ENCODE measurements around the gene TFAP2B.
A peak's percentile ranks its signal among the peaks of the same experiment; 100 is the strongest.

TFAP2B gene

GRCh38 chr6:50815436-50816114, 3.1 kb upstream of the TFAP2B start:
- TF ChIP-seq FOXM1 (IDR thresholded peaks at IDR 0.05; ENCODE audit: borderline replicate concordance, low read depth) (no peak), MAX (IDR thresholded peaks at IDR 0.05) (no peak), CEBPB (IDR thresholded peaks at IDR 0.05) (no peak), NFIC (IDR thresholded peaks at IDR 0.05) (no peak), REST (IDR thresholded peaks at IDR 0.05; ENCODE audit: low read depth) (no peak), YY1 (IDR thresholded peaks at IDR 0.05; ENCODE audit: low read depth) (no peak), ZBTB7A (IDR thresholded peaks at IDR 0.05; ENCODE audit: low read depth) (no peak), EP300 (IDR thresholded peaks at IDR 0.05; ENCODE audit: borderline replicate concordance) (no peak), USF1 (IDR thresholded peaks at IDR 0.05) (no peak), TEAD4 (IDR thresholded peaks at IDR 0.05) (no peak), TCF12 (IDR thresholded peaks at IDR 0.05; ENCODE audit: low read depth) (no peak), CREB1 (IDR thresholded peaks at IDR 0.05; ENCODE audit: low read depth) (no peak), EGR1 (IDR thresholded peaks at IDR 0.05) (no peak), RAD21 (IDR thresholded peaks at IDR 0.05; ENCODE audit: low read depth) (no peak)

GRCh38 chr6:50816115-50816675, 2.5 kb upstream of the TFAP2B start:
- TF ChIP-seq MAX (IDR thresholded peaks at IDR 0.05) (no peak), NFIC (IDR thresholded peaks at IDR 0.05) (no peak), CREB1 (IDR thresholded peaks at IDR 0.05; ENCODE audit: low read depth) (no peak), REST (IDR thresholded peaks at IDR 0.05; ENCODE audit: low read depth) (no peak), TAF1 (IDR thresholded peaks at IDR 0.05; ENCODE audit: low read depth) (no peak), ZBTB7A (IDR thresholded peaks at IDR 0.05; ENCODE audit: low read depth) (no peak), TCF12 (IDR thresholded peaks at IDR 0.05; ENCODE audit: low read depth) (no peak), YY1 (IDR thresholded peaks at IDR 0.05; ENCODE audit: low read depth) (no peak), FOXM1 (IDR thresholded peaks at IDR 0.05; ENCODE audit: borderline replicate concordance, low read depth) (no peak), RAD21 (IDR thresholded peaks at IDR 0.05; ENCODE audit: low read depth) (peak; percentile 75), CEBPB (IDR thresholded peaks at IDR 0.05) (no peak), EP300 (IDR thresholded peaks at IDR 0.05; ENCODE audit: borderline replicate concordance) (no peak), TEAD4 (IDR thresholded peaks at IDR 0.05) (peak; percentile 38; the same call in 1 of the 2 replicates)

GRCh38 chr6:50816947-50817645, 1.6 kb upstream of the TFAP2B start:
- TF ChIP-seq REST (IDR thresholded peaks at IDR 0.05; ENCODE audit: low read depth), result no peak
- no peak for TF ChIP-seq NFIC (IDR thresholded peaks at IDR 0.05)
- no peak for TF ChIP-seq CEBPB (IDR thresholded peaks at IDR 0.05)
- TF ChIP-seq USF1 (IDR thresholded peaks at IDR 0.05), result no peak
- no peak for TF ChIP-seq CREB1 (IDR thresholded peaks at IDR 0.05; ENCODE audit: low read depth)
- no peak for TF ChIP-seq RAD21 (IDR thresholded peaks at IDR 0.05; ENCODE audit: low read depth)
- no peak for TF ChIP-seq TAF1 (IDR thresholded peaks at IDR 0.05; ENCODE audit: low read depth)
- no peak for TF ChIP-seq TEAD4 (IDR thresholded peaks at IDR 0.05)
- TF ChIP-seq YY1 (IDR thresholded peaks at IDR 0.05; ENCODE audit: low read depth), result no peak
- TF ChIP-seq TCF12 (IDR thresholded peaks at IDR 0.05; ENCODE audit: low read depth), result no peak
- no peak for TF ChIP-seq EGR1 (IDR thresholded peaks at IDR 0.05)
- no peak for TF ChIP-seq EP300 (IDR thresholded peaks at IDR 0.05; ENCODE audit: borderline replicate concordance)
- TF ChIP-seq MAX (IDR thresholded peaks at IDR 0.05), result no peak
- no peak for TF ChIP-seq FOXM1 (IDR thresholded peaks at IDR 0.05; ENCODE audit: borderline replicate concordance, low read depth)
- no peak for TF ChIP-seq ZBTB7A (IDR thresholded peaks at IDR 0.05; ENCODE audit: low read depth)

Data from Ishikawa (cell line).